Endothelial cell of umbilical vein (primary cell): ENCODE measurements around the gene NLGN1. TPM values are rescaled to one million over a fixed set of nuclear protein-coding genes. Genes with fewer than 3 reads are reported as not detected.

Experiments
- BruUV-seq: library from RNA; stranded (reverse); fragments of 400-500 nt; replicated peaks from 2 replicates; lab custom pipeline; 2021; lab: Mats Ljungman, UMichigan
- CTCF ChIA-PET: fragments of 300-600, 350-600 bp; sonication (Branson Sonifier 250); formaldehyde crosslinking; loops from one replicate; lab custom pipeline; 2021; ENCODE audit warnings: antibody characterized with exemption, inconsistent platforms; lab: Charles Lee
- POLR2A ChIA-PET: fragments of 300-600, 350-600 bp; sonication (Branson Sonifier 250); formaldehyde crosslinking; loops from one replicate; lab custom pipeline; 2021; ENCODE audit warnings: antibody characterized with exemption, inconsistent platforms; lab: Charles Lee
- DNase-seq: peaks from one replicate; pipeline ENCODE4 v3.0.0-alpha.2; 2011; ENCODE audit warnings: low read depth, low spot score
- FAIRE-seq: peaks from 2 replicates; lab custom pipeline; 2011; peaks lifted over from hg19 to GRCh38; lab: Jason Lieb, UNC
- H2AFZ ChIP-seq: 2 replicates; pipeline ENCODE4 v1.6.0; 2012; ENCODE audit warnings: low read depth, low read length, control low read depth, inconsistent platforms
- H3K27ac ChIP-seq: 2 replicates; pipeline ENCODE4 v1.5.1; 2011; ENCODE audit warnings: low read depth, mild to moderate bottlenecking, control low read depth, low read length, moderate library complexity; ENCODE audit not compliant: insufficient read depth
- H3K27me3 ChIP-seq, 2 experiments: 2 replicates each; pipeline versions ENCODE4 v1.6.0 to v1.6.1; 2011; ENCODE audit warnings: low read length in 2 of 2, mixed read lengths in 1 of 2; ENCODE audit not compliant: control insufficient read depth in 2 of 2, insufficient read depth in 2 of 2
- H3K36me3 ChIP-seq, 2 experiments: 2 replicates in 1 of 2; 3 replicates in 1 of 2; pipeline ENCODE4 v1.5.1; 2011; ENCODE audit warnings: low read length in 2 of 2, mild to moderate bottlenecking in 1 of 2, moderate library complexity in 1 of 2; ENCODE audit not compliant: control insufficient read depth in 2 of 2, insufficient read depth in 2 of 2; ENCODE audit errors: extremely low read depth in 1 of 2
- H3K4me1 ChIP-seq: 3 replicates; pipeline ENCODE4 v1.5.1; 2011; ENCODE audit warnings: mild to moderate bottlenecking, low read length; ENCODE audit not compliant: control insufficient read depth, insufficient read depth; ENCODE audit errors: extremely low read depth
- H3K4me2 ChIP-seq: 2 replicates; pipeline ENCODE4 v1.6.1; 2011; ENCODE audit warnings: low read length, control low read depth, mixed read lengths; ENCODE audit not compliant: insufficient read depth
- H3K4me3 ChIP-seq, 3 experiments: fragments of 200-600 bp in 1 of 3; sonication (generic), shearing (Covaris generic) in 1 of 3; replicated peaks in 1 of 3; 2 replicates each; pipeline ENCODE4 v1.5.1; 2011 to 2016; ENCODE audit warnings: control low read depth in 3 of 3, low read length in 3 of 3, mild to moderate bottlenecking in 2 of 3, inconsistent platforms in 1 of 3, low read depth in 1 of 3, moderate library complexity in 1 of 3; ENCODE audit not compliant: insufficient read depth in 1 of 3
- H3K79me2 ChIP-seq: 2 replicates; pipeline ENCODE4 v1.6.0; 2012; ENCODE audit warnings: low read length, inconsistent platforms; ENCODE audit not compliant: control insufficient read depth, insufficient read depth
- H3K9ac ChIP-seq: replicated peaks from 2 replicates; pipeline ENCODE3; 2011; ENCODE audit warnings: low read length, control low read depth; ENCODE audit not compliant: insufficient read depth; ENCODE audit errors: extremely low read depth
- H3K9me1 ChIP-seq: replicated peaks from 3 replicates; pipeline ENCODE4 v1.6.0; 2011; ENCODE audit warnings: mild to moderate bottlenecking, low read length; ENCODE audit not compliant: control insufficient read depth, insufficient read depth; ENCODE audit errors: extremely low read depth
- H3K9me3 ChIP-seq: replicated peaks from 2 replicates; pipeline ENCODE4 v1.5.1; 2012; ENCODE audit warnings: low read length, inconsistent platforms; ENCODE audit not compliant: control insufficient read depth, insufficient read depth
- H4K20me1 ChIP-seq: replicated peaks from 2 replicates; pipeline ENCODE3; 2011; ENCODE audit warnings: mild to moderate bottlenecking, low read length; ENCODE audit not compliant: control insufficient read depth, insufficient read depth; ENCODE audit errors: extremely low read depth
- EZH2 ChIP-seq: IDR thresholded peaks from 2 replicates; pipeline ENCODE4 v1.6.1; 2012; ENCODE audit warnings: borderline replicate concordance, low read depth, mild to moderate bottlenecking, moderate library complexity, low read length, inconsistent platforms; ENCODE audit not compliant: severe bottlenecking
- FOS ChIP-seq: IDR thresholded peaks from 2 replicates; pipeline ENCODE4 v1.6.1; 2011; ENCODE audit warnings: mild to moderate bottlenecking, low read length, moderate library complexity, borderline replicate concordance; ENCODE audit not compliant: insufficient read depth
- GATA2 ChIP-seq: IDR thresholded peaks from 2 replicates; pipeline ENCODE4 v1.7.0; 2011; ENCODE audit warnings: low read depth, mild to moderate bottlenecking, moderate library complexity, mixed read lengths, low read length; ENCODE audit not compliant: insufficient read length, insufficient read depth
- JUN ChIP-seq: IDR thresholded peaks from 2 replicates; pipeline ENCODE4 v1.6.1; 2011; ENCODE audit warnings: borderline replicate concordance, low read depth; ENCODE audit not compliant: insufficient read length, insufficient read depth
- MYC ChIP-seq: IDR thresholded peaks from one replicate; pipeline ENCODE4 v1.6.1; 2011; ENCODE audit warnings: mild to moderate bottlenecking, low read depth, low read length
- POLR2A ChIP-seq: IDR thresholded peaks from 2 replicates; pipeline ENCODE4 v1.6.1; 2012; ENCODE audit warnings: low read depth, mild to moderate bottlenecking, control low read depth, low read length
- POLR2AphosphoS5 ChIP-seq: IDR thresholded peaks from 2 replicates; pipeline ENCODE4 v1.6.1; 2012; ENCODE audit warnings: low read depth, mild to moderate bottlenecking, control low read depth, low read length, moderate library complexity; ENCODE audit not compliant: insufficient read depth
- dilution Hi-C: fragments of 300-500 bp; cut with MboI; formaldehyde crosslinking; loops from one replicate; pipeline ENCODE4 v1.15.0; 2019; ENCODE audit warnings: low sequenced_read_pairs; ENCODE audit not compliant: extremely low pct_ligation_motif_present
- intact Hi-C: fragments of 100-400 bp; cut with micrococcal nuclease; formaldehyde crosslinking; loops from one replicate; pipeline ENCODE4 v1.10.0; 2022
- polyA plus RNA-seq, 4 experiments: library from polyadenylated mRNA; depleted of rRNA in 3 of 4; stranded (reverse) in 3 of 4; unstranded in 1 of 4; fragments of >200 nt; gene quantifications; 2 replicates each; pipeline versions ENCODE4 v1.2.1 to v1.2.3, GENCODE V29; 2011 to 2012; ENCODE audit warnings: missing spikeins in 1 of 4
- total RNA-seq: library from RNA; stranded (reverse); gene quantifications from 2 replicates; pipeline ENCODE4 v1.2.3, GENCODE V29; 2021

The NLGN1 gene
- total and polyA plus RNA-seq, 2 donors (not counting 3 experiments of a cell fraction or from before 2014, with no cell fraction given) = 7.9 to 16.3 TPM

DNA sequence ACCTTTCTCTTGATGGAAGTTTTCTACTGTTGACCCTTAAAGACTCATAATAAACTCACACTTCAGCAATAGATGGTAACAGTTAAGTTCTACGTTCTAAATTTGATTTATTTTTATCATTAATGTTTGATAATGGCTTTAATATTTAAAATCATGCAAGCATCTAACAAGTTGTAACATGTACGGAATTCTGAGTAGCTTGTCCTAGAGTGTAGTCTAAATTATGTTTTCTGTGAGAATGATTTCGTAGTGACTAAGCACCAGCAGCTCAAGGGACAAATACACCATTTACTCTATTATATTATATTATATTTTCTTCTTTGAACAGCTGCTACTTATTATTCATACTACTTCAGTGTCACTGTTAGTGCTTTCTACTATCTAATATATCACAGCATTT lies 345.6 kb downstream of the NLGN1 start:
- no peaks in the 10 kb centered on the region for H3K27me3 ChIP-seq
- peak overlapping the region; percentile 30 for H3K4me2 ChIP-seq
- H3K79me2 ChIP-seq = no peaks in the 10 kb centered on the region
- FAIRE-seq (no peak), DNase-seq (peak; percentile 50)
- TF ChIP-seq FOS (peak; percentile 37), MYC (no peak), JUN (no peak), POLR2AphosphoS5 (no peak), POLR2A (peak; percentile 6)
- H3K9me3 ChIP-seq = no peaks in the 10 kb centered on the region
- BruUV-seq = no TSS peak
- no peaks in the 10 kb centered on the region for H4K20me1 ChIP-seq
- peak overlapping the region; percentile 96 for H3K27ac ChIP-seq
- intact Hi-C loops (loop anchor here (5.0 to 10.0 kb wide), 2 partner anchors 452 to 699 kb away; no protein-coding TSS in a partner anchor), dilution Hi-C loops (no loop called here)
- H3K9me1 ChIP-seq = no peaks in the 10 kb centered on the region
- POLR2A ChIA-PET = no interaction called here
- H2AFZ ChIP-seq = no peak overlapping the region
- H3K4me1 ChIP-seq = peaks cover 92% of the 10 kb centered on the region
- H3K9ac ChIP-seq = peak overlapping the region; percentile 44
- CTCF ChIA-PET = interaction anchor here (1.2 to 2.5 kb wide), 2 partner anchors 10 to 158 kb away, joined by 3 to 20 read pairs; no protein-coding TSS in a partner anchor
- no peaks in the 10 kb centered on the region for H3K36me3 ChIP-seq
- no peak overlapping the region for H3K4me3 ChIP-seq

GRCh38 chr3:173743516-173743915 lies 346.0 kb downstream of the NLGN1 start:
- no peak overlapping the region for H3K4me3 ChIP-seq
- H3K27ac ChIP-seq = peak overlapping the region; percentile 96
- DNase-seq (peak; percentile 32), FAIRE-seq (no peak)
- no peaks in the 10 kb centered on the region for H3K27me3 ChIP-seq
- no peak overlapping the region for H2AFZ ChIP-seq
- BruUV-seq = no TSS peak
- dilution Hi-C loops = no loop called here
- no peaks in the 10 kb centered on the region for H3K9me1 ChIP-seq
- H3K79me2 ChIP-seq = no peaks in the 10 kb centered on the region
- no peak for TF ChIP-seq GATA2
- TF ChIP-seq JUN = no peak
- TF ChIP-seq FOS = no peak
- no peak for TF ChIP-seq EZH2
- ChIA-PET POLR2A (no interaction called here), CTCF (interaction anchor here (1.2 to 2.5 kb wide), 2 partner anchors 11 to 158 kb away, joined by 3 to 20 read pairs; no protein-coding TSS in a partner anchor)
- H3K9me3 ChIP-seq = no peaks in the 10 kb centered on the region
- intact Hi-C loops = loop anchor here (5.0 to 10.0 kb wide), 2 partner anchors 451 to 699 kb away; no protein-coding TSS in a partner anchor
- no peak overlapping the region for H3K4me2 ChIP-seq
- H3K36me3 ChIP-seq = no peaks in the 10 kb centered on the region
- H3K9ac ChIP-seq = peak overlapping the region; percentile 44
- no peaks in the 10 kb centered on the region for H4K20me1 ChIP-seq
- peaks cover 95% of the 10 kb centered on the region for H3K4me1 ChIP-seq
